K562 (cell line): Measurements from ENCODE around the gene ANP32B. TPM values are rescaled to one million over a fixed set of nuclear protein-coding genes. Genes with fewer than 3 reads are reported as not detected.
"Not testable (repeated sequence)": the region's sequence is repeated elsewhere in the genome, so short reads cannot be mapped to it uniquely, and the experiment has no call there.

Experiments used
- ATAC-seq: fragments of 200-7000 bp; cut with Tn5 transposase; 3 replicates; pipeline ENCODE4 v1.9.1; 2020; ENCODE audit warnings: moderate library complexity
- BruUV-seq: library from RNA; stranded (reverse); fragments of 400-500 nt; replicated peaks from 2 replicates; lab custom pipeline; 2021; lab: Mats Ljungman, UMichigan
- CTCF ChIA-PET: fragments of 300-600 bp; formaldehyde crosslinking; extraction: SDS; loops from one replicate; lab custom pipeline; 2021; ENCODE audit warnings: low intra/inter-chr PET ratio; lab: Yijun Ruan, JAX
- POLR2A ChIA-PET: fragments of 300-600, 350-650 bp; sonication (Branson Sonifier 250); formaldehyde crosslinking; extraction: SDS; loops from one replicate; lab custom pipeline; 2021; ENCODE audit warnings: antibody characterized with exemption, inconsistent platforms; lab: Yijun Ruan, JAX
- DNase-seq, 4 experiments: peaks; one replicate each; pipeline versions ENCODE4 v3.0.0 to v3.0.0-alpha.2; 2011 to 2018; ENCODE audit warnings: low spot score in 3 of 4, mixed read lengths in 3 of 4; ENCODE audit errors: extremely low read depth in 1 of 4
- FAIRE-seq: peaks from 2 replicates; lab custom pipeline; 2011; peaks lifted over from hg19 to GRCh38; lab: Jason Lieb, UNC
- H2AFZ ChIP-seq: 2 replicates; pipeline ENCODE4 v1.6.0; 2011; ENCODE audit warnings: low read depth, low read length, control low read depth, inconsistent platforms
- H3K27ac ChIP-seq: fragments of 200-600 bp; 3 replicates; pipeline ENCODE4 v1.8.0; 2011; ENCODE audit warnings: low read depth, mild to moderate bottlenecking, control low read depth, inconsistent platforms, low read length, moderate library complexity, mixed read lengths; ENCODE audit errors: extremely low read depth
- H3K27me3 ChIP-seq, 2 experiments: fragments of 300-600 bp in 1 of 2; 2 replicates in 1 of 2; 3 replicates in 1 of 2; pipeline versions ENCODE4 v1.6.0 to v1.8.0; 2011; ENCODE audit warnings: inconsistent platforms in 2 of 2, low read length in 2 of 2, mild to moderate bottlenecking in 1 of 2, mixed read lengths in 1 of 2, moderate library complexity in 1 of 2; ENCODE audit not compliant: control insufficient read depth in 2 of 2, insufficient read depth in 2 of 2
- H3K36me3 ChIP-seq: fragments of 300-600 bp; 3 replicates; pipeline ENCODE4 v1.8.0; 2011; ENCODE audit warnings: mild to moderate bottlenecking, low read length, inconsistent platforms; ENCODE audit not compliant: control insufficient read depth, insufficient read depth
- H3K4me1 ChIP-seq, 2 experiments: fragments of 200-600 bp in 1 of 2; replicated peaks in 1 of 2; 2 replicates in 1 of 2; 3 replicates in 1 of 2; pipeline versions ENCODE4 v1.5.1 to v1.8.0; 2011; ENCODE audit warnings: inconsistent platforms in 2 of 2, low read length in 2 of 2, mild to moderate bottlenecking in 1 of 2, mixed read lengths in 1 of 2, moderate library complexity in 1 of 2; ENCODE audit not compliant: control insufficient read depth in 2 of 2, insufficient read depth in 2 of 2
- H3K4me2 ChIP-seq: 2 replicates; pipeline ENCODE4 v1.6.1; 2011; ENCODE audit warnings: low read length, control low read depth, inconsistent platforms, mixed read lengths; ENCODE audit not compliant: insufficient read depth
- H3K4me3 ChIP-seq: fragments of 200-600 bp; sonication (generic), shearing (Covaris generic); 2 replicates; pipeline ENCODE4 v1.5.1; 2016; ENCODE audit warnings: control low read depth, inconsistent platforms
- H3K79me2 ChIP-seq: fragments of 200-600 bp; 3 replicates; pipeline ENCODE4 v1.8.0; 2011; ENCODE audit warnings: low read length, inconsistent platforms; ENCODE audit not compliant: control insufficient read depth, insufficient read depth
- H3K9ac ChIP-seq, 2 experiments: 2 replicates each; pipeline versions ENCODE4 v1.6.0 to v1.6.1; 2011; ENCODE audit warnings: low read depth in 2 of 2, low read length in 2 of 2, control low read depth in 1 of 2, inconsistent platforms in 1 of 2, mild to moderate bottlenecking in 1 of 2, mixed read lengths in 1 of 2; ENCODE audit not compliant: insufficient read depth in 1 of 2
- H3K9me1 ChIP-seq: one replicate; pipeline ENCODE4 v1.6.0; 2011; ENCODE audit warnings: inconsistent platforms, mild to moderate bottlenecking, low read length, moderate library complexity; ENCODE audit not compliant: control insufficient read depth, insufficient read depth
- H3K9me3 ChIP-seq: replicated peaks from 2 replicates; pipeline ENCODE4 v1.5.1; 2011; ENCODE audit warnings: low read depth, low read length, inconsistent platforms; ENCODE audit not compliant: control insufficient read depth, insufficient read depth
- H4K20me1 ChIP-seq: replicated peaks from 2 replicates; pipeline ENCODE4 v1.6.1; 2011; ENCODE audit warnings: low read length, inconsistent platforms, mixed read lengths; ENCODE audit not compliant: control insufficient read depth, insufficient read depth
- FOSL1 ChIP-seq: fragments of 200-800 bp; sonication (Bioruptor generic); conservative IDR thresholded peaks from 2 replicates; pipeline ENCODE4 v1.6.1; 2016; ENCODE audit warnings: missing genetic modification characterization, missing compliant biosample characterization
- MLX ChIP-seq, 2 experiments: fragments of 450-650 bp in 1 of 2; sonication (generic) in 1 of 2; formaldehyde crosslinking; conservative IDR thresholded peaks; 2 replicates each; pipeline versions ENCODE4 v1.4.0 to v1.8.1; 2020 to 2022; ENCODE audit warnings: mild to moderate bottlenecking in 1 of 2, missing genetic modification reagents in 1 of 2
- POLR2AphosphoS5 ChIP-seq: IDR thresholded peaks from 2 replicates; pipeline ENCODE4 v1.6.1; 2011; ENCODE audit warnings: mild to moderate bottlenecking, low read depth, low read length, moderate library complexity; ENCODE audit not compliant: control insufficient read depth, insufficient read depth
- SAFB ChIP-seq: fragments of 200-400 bp; formaldehyde crosslinking; IDR thresholded peaks from 2 replicates; pipeline ENCODE4 v1.6.1; 2017; ENCODE audit warnings: low read depth, low read length, borderline replicate concordance
- SNIP1 ChIP-seq: fragments of 450-650 bp; IDR thresholded peaks from 2 replicates; pipeline ENCODE4 v1.7.1; 2017; ENCODE audit warnings: low read depth, mild to moderate bottlenecking
- ZNF449 ChIP-seq: fragments of 250-450 bp; sonication (Bioruptor Pico); IDR thresholded peaks from 2 replicates; pipeline ENCODE4 v1.8.0; 2022; ENCODE audit warnings: moderate library complexity, mild to moderate bottlenecking, inconsistent platforms
- WGBS: fragments of 100-300 bp; shearing (Covaris generic); methylation state at CpG from one replicate; pipeline ENCODE4 v1.1.6; 2016; ENCODE audit warnings: low coverage, mixed read lengths; ENCODE audit not compliant: insufficient coverage; ENCODE audit errors: missing lambda C conversion rate; 5-methylcytosine and 5-hydroxymethylcytosine counted together
- in situ Hi-C: fragments of 300-500 bp; cut with MboI; formaldehyde crosslinking; loops from 4 replicates; pipeline ENCODE4 v1.15.0; 2018; ENCODE audit warnings: inconsistent platforms, mixed read lengths
- intact Hi-C: fragments of 100-400 bp; cut with micrococcal nuclease; formaldehyde crosslinking; loops from 2 replicates; pipeline ENCODE4 v1.14.2; 2022
- polyA plus RNA-seq, 8 experiments: library from polyadenylated mRNA; depleted of rRNA in 4 of 8; stranded (reverse) in 5 of 8; unstranded in 3 of 8; fragments of >200 nt; fragmentation: Nextera tagmentation in 2 of 8; fragmentation: Illumina TruSeq in 1 of 8; extraction: Ambion mirVana in 2 of 8; extraction: Trizol in 1 of 8; gene quantifications; 2 replicates each; pipeline versions ENCODE4 v1.2.1 to v1.2.3, GENCODE V29; 2011 to 2014; ENCODE audit warnings: inconsistent platforms in 1 of 8, missing spikeins in 1 of 8
- total RNA-seq, 7 experiments: library from RNA; depleted of rRNA in 6 of 7; stranded (reverse); fragments of >200 nt in 6 of 7; fragmentation: Illumina TruSeq in 2 of 7; extraction: Trizol in 2 of 7; gene quantifications; 2 replicates each; pipeline versions ENCODE4 v1.2.1 to v1.2.3, GENCODE V29; 2011 to 2021; ENCODE audit warnings: low replicate concordance in 1 of 7

Gene ANP32B
- total and polyA plus RNA-seq, 9 of the 15 experiments (the other 6 are each of a cell fraction or from before 2014, with no cell fraction given), result 68.9 to 815 (median 141) TPM

GRCh38 chr9:97993000-97993399 is 9.9 kb downstream of the ANP32B start (continued):
- TF ChIP-seq SAFB (no peak), MLX (CRISPR knock-in tag; conservative IDR thresholded peaks at IDR 0.05) (no peak), FOSL1 (tag) (no peak), ZNF449 (no peak)

GRCh38 chr9:97994703-97995102 is 11.6 kb downstream of the ANP32B start:
- intact Hi-C loops, result no loop called here
- no TSS peak for BruUV-seq
- peaks cover 96% of the 10 kb centered on the region for H3K36me3 ChIP-seq

DNA sequence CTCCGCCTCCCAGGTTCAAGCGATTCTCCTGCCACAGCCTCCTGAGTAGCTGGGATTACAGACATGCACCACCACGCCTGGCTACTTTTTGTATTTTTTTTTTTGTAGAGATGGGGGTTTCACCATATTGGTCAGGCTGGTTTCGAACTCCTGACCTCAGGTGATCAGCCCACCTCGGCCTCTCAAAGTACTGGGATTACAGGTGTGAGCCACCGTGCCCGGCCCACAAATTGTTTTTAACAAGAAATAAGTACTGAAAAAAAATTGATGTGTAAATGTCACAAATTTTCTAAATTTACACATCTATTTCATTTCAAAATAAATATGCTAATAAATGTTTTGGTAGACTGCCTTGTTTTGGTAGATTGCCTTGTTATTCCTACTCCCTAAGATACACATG is 13.5 kb downstream of the ANP32B start:
- WGBS, result 94% methylated on average over 7 of the region's 7 CpGs

More at GRCh38 chr9:97994703-97995102, 11.6 kb downstream of the ANP32B start:
- H3K4me3 ChIP-seq, result no peak overlapping the region
- CTCF ChIA-PET, result interaction anchor here (1.0 kb wide), 1 partner anchor 9 kb away, joined by 3 read pairs; no protein-coding TSS in a partner anchor
- POLR2A ChIA-PET, result interaction anchor here (0.9 to 2.2 kb wide), 4 partner anchors 9 to 60 kb away, joined by 3 to 9 read pairs (median 6); partner anchors contain the start of gene ANP32B
- no peak for DNase-seq
- H4K20me1 ChIP-seq, result peaks cover 41% of the 10 kb centered on the region
- TF ChIP-seq SNIP1 (no peak), POLR2AphosphoS5 (0 out of 2 replicates have a peak, but pooled peaks have one; percentile 29)
- WGBS, result 88% methylated on average over 1 of the region's 1 CpG
- H3K4me1 ChIP-seq, result peaks cover 12 to 30% of the 10 kb centered on the region in 2 experiments
- no peaks in the 10 kb centered on the region for H3K27me3 ChIP-seq
- H3K4me2 ChIP-seq, result no peak overlapping the region
- no peak overlapping the region for H2AFZ ChIP-seq
- no peak for FAIRE-seq
- peaks cover 4% of the 10 kb centered on the region for H3K9me1 ChIP-seq
- no peak overlapping the region for H3K27ac ChIP-seq
- H3K9ac ChIP-seq, result no peak overlapping the region
- no peaks in the 10 kb centered on the region for H3K9me3 ChIP-seq
- no peak for ATAC-seq
- H3K79me2 ChIP-seq, result peaks cover 97% of the 10 kb centered on the region
- in situ Hi-C loops, result no loop called here

More for the DNA sequence above, 13.5 kb downstream of the ANP32B start:
- Histone ChIP-seq H3K36me3 (peaks cover 95% of the 10 kb centered on the region), H3K4me1 (peaks cover 5 to 14% of the 10 kb centered on the region in 2 experiments), H3K79me2 (peaks cover 95% of the 10 kb centered on the region), H4K20me1 (peaks cover 24% of the 10 kb centered on the region)
- H3K9ac ChIP-seq, intact Hi-C loops, DNase-seq, H3K9me1 ChIP-seq, H2AFZ ChIP-seq, H3K27me3 ChIP-seq, FAIRE-seq, ATAC-seq, H3K9me3 ChIP-seq, H3K27ac ChIP-seq, H3K4me3 ChIP-seq, BruUV-seq, H3K4me2 ChIP-seq, in situ Hi-C loops: not testable (repeated sequence)
- CTCF ChIA-PET, result interaction anchor here (0.7 kb wide), 1 partner anchor 9 kb away, joined by 3 read pairs; no protein-coding TSS in a partner anchor
- POLR2A ChIA-PET, result interaction anchor here (0.6 to 3.3 kb wide), 7 partner anchors 9 to 75 kb away, joined by 3 to 29 read pairs (median 5); partner anchors contain the start of gene TRMO
